Suprapubic skin (tissue), 4 donors: ENCODE measurements around the gene LRRC45. TPM values are rescaled to one million over a fixed set of nuclear protein-coding genes. Genes with fewer than 3 reads are reported as not detected.

Source experiments
- DNase-seq, 2 donors: peaks; one replicate each; pipeline ENCODE4 v3.0.0-alpha.2; 2019; ENCODE audit warnings: low spot score in 2 of 2
- H3K27ac ChIP-seq: fragments of 200-600 bp; sonication (generic); one replicate; pipeline ENCODE4 v1.5.1; 2019
- H3K27me3 ChIP-seq: fragments of 200-600 bp; sonication (generic); one replicate; pipeline ENCODE4 v1.5.1; 2019
- H3K36me3 ChIP-seq: fragments of 200-600 bp; sonication (generic); one replicate; pipeline ENCODE4 v1.5.1; 2019
- H3K4me1 ChIP-seq: fragments of 200-600 bp; sonication (generic); one replicate; pipeline ENCODE4 v1.5.1; 2019
- H3K4me3 ChIP-seq: fragments of 200-600 bp; sonication (generic); one replicate; pipeline ENCODE4 v1.5.1; 2019; ENCODE audit warnings: mild to moderate bottlenecking
- H3K9me3 ChIP-seq: fragments of 200-600 bp; sonication (generic); one replicate; pipeline ENCODE4 v1.5.1; 2019
- EP300 ChIP-seq: sonication (generic); formaldehyde crosslinking; IDR thresholded peaks from one replicate; pipeline ENCODE4 v1.6.1; 2017; ENCODE audit warnings: antibody characterized with exemption
- POLR2A ChIP-seq, 2 donors: fragments of 450-650 bp; IDR thresholded peaks; one replicate each; pipeline ENCODE4 v1.6.1; 2017; ENCODE audit warnings: antibody characterized with exemption in 2 of 2, mild to moderate bottlenecking in 2 of 2, moderate library complexity in 2 of 2
- POLR2AphosphoS5 ChIP-seq, 3 donors: sonication (generic); formaldehyde crosslinking; IDR thresholded peaks; one replicate each; pipeline ENCODE4 v1.6.1; 2017; ENCODE audit warnings: antibody characterized with exemption in 3 of 3
- WGBS: methylation state at CpG from one replicate; pipeline ENCODE4 v1.1.5; 2018; 5-methylcytosine and 5-hydroxymethylcytosine counted together
- total RNA-seq, 4 donors: library from RNA; depleted of rRNA; stranded (reverse); fragments of >200 nt; gene quantifications; one replicate each; pipeline ENCODE4 v1.1.0, GENCODE V29; 2016
- TF ChIP-seq, protein P1 (sequence below), 2 donors: fragments of 200-600 bp in 1 of 2; fragments of 450-650 bp in 1 of 2; sonication (generic) in 1 of 2; IDR thresholded peaks; one replicate each; pipeline ENCODE4 v1.5.1; 2016 to 2019; ENCODE audit warnings: antibody characterized with exemption in 2 of 2, mild to moderate bottlenecking in 1 of 2, moderate library complexity in 1 of 2

Gene LRRC45
- total RNA-seq, 4 donors from 2014 or later: 14.1 to 18.7 (median 15.4) TPM

DNA sequence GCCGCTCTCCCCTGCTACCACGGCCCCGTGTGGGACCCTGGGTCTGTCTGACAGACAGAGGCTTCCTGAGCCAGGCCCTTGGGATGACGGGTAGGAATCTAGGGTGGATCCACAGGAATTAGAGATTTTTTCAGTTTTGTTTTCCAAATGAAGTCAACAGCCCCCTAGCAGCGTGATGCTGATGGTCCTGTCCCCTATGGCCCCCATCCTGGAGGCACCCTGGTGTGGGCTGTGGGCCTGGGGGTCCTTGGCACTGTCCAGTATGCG lies 15.9 kb upstream of the LRRC45 start:
- no peak overlapping the region for H3K27ac ChIP-seq
- H3K27me3 ChIP-seq: no peaks in the 10 kb centered on the region
- no peak for DNase-seq
- H3K9me3 ChIP-seq: no peaks in the 10 kb centered on the region
- WGBS: no CpG with 5 or more reads among the region's 6 CpGs
- H3K36me3 ChIP-seq: peaks cover 16% of the 10 kb centered on the region
- H3K4me3 ChIP-seq: no peak overlapping the region
- TF ChIP-seq, protein P1, sequence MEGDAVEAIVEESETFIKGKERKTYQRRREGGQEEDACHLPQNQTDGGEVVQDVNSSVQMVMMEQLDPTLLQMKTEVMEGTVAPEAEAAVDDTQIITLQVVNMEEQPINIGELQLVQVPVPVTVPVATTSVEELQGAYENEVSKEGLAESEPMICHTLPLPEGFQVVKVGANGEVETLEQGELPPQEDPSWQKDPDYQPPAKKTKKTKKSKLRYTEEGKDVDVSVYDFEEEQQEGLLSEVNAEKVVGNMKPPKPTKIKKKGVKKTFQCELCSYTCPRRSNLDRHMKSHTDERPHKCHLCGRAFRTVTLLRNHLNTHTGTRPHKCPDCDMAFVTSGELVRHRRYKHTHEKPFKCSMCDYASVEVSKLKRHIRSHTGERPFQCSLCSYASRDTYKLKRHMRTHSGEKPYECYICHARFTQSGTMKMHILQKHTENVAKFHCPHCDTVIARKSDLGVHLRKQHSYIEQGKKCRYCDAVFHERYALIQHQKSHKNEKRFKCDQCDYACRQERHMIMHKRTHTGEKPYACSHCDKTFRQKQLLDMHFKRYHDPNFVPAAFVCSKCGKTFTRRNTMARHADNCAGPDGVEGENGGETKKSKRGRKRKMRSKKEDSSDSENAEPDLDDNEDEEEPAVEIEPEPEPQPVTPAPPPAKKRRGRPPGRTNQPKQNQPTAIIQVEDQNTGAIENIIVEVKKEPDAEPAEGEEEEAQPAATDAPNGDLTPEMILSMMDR (IDR thresholded peaks at IDR 0.05): no peak
- TF ChIP-seq POLR2A (IDR thresholded peaks at IDR 0.05): no peak
- no peak for TF ChIP-seq EP300
- TF ChIP-seq POLR2AphosphoS5 (IDR thresholded peaks at IDR 0.05): no peak
- H3K4me1 ChIP-seq: peaks cover 33% of the 10 kb centered on the region

DNA sequence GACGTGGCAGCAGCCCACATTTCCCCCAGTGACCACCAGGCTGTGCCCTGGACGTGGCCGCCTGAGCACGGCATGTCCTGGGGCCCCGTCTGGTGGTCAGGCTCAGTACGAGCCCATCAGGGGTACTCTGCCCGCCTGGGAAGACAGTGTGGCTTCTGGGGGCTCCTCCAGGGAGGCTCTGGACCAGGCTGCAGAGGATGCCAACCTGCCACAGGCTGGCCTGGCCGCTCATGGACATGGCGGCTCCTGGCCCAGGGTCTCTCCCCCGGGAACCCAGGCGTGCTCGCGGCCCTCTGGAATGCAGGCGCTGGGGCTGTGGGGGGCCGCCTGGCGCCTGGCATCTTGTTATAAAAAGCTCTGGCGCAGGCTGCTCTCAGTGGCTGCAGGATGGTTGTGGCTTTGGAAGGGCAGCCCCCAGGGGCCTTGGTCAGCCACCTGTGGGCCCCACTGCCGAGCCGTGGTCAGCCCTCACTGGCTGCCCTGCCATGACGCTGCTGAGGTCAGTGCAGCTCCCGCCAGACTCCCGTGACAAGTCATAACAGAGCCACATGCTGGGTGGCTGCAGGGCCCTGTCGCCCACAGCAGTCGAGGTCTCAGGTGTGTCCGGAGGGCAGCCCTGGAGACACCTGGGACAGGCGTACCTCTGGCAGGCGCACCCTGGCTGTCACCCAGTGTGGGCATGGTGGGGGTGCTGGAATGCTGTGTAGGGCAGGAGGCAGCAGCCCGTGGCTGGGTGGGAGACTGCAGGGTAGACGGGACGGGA lies 15.4 kb upstream of the LRRC45 start:
- no peaks in the 10 kb centered on the region for H3K27me3 ChIP-seq
- no peak for DNase-seq
- peaks cover 36% of the 10 kb centered on the region for H3K4me1 ChIP-seq
- peaks cover 19% of the 10 kb centered on the region for H3K36me3 ChIP-seq
- no peak overlapping the region for H3K27ac ChIP-seq
- H3K4me3 ChIP-seq: no peak overlapping the region
- TF ChIP-seq, protein P1 (IDR thresholded peaks at IDR 0.05): no peak
- TF ChIP-seq POLR2AphosphoS5 (IDR thresholded peaks at IDR 0.05) (no peak), EP300 (no peak), POLR2A (IDR thresholded peaks at IDR 0.05) (no peak)
- WGBS: 100% methylated on average over 5 of the region's 30 CpGs
- no peaks in the 10 kb centered on the region for H3K9me3 ChIP-seq

DNA sequence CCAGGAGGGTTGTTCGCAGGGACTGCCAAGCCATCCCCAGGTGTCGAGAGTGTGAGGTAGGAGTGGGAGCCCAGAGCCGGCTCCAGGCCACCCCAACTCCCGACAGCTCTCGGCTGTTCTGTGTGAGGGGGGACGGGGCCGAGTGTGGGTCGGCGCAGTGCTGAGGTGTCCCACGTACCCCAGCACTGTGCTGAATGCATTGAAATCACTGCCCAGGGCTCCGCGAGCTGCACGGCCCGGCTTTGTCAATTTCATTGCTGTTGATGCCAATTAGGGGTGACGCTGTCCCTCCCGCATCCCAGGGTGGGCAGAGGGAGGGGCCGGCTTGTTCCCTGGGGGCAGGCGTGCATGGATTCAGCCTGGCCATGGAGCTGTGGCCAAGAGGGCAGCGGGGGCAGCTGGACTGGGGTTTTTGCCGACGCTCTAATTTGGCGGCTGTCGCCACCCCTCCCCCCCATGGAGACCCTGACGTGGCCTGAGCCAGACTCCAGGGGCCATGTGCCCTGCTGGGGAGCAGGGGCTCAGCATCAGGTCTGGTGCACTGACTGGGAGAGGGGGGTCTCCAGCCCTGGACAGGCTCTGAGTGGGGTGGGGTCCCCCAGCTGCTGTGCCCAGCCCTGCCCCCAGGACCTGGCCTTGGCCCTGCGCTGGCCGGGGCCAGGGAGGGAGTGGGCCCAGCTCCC lies 14.7 kb upstream of the LRRC45 start:
- peaks cover 19% of the 10 kb centered on the region for H3K36me3 ChIP-seq
- H3K4me1 ChIP-seq: peaks cover 36% of the 10 kb centered on the region
- TF ChIP-seq, protein P1 (IDR thresholded peaks at IDR 0.05): no peak
- TF ChIP-seq POLR2A (IDR thresholded peaks at IDR 0.05) (no peak), EP300 (no peak), POLR2AphosphoS5 (IDR thresholded peaks at IDR 0.05) (no peak)
- H3K4me3 ChIP-seq: no peak overlapping the region
- no peaks in the 10 kb centered on the region for H3K27me3 ChIP-seq
- no peaks in the 10 kb centered on the region for H3K9me3 ChIP-seq
- no peak for DNase-seq
- WGBS: 86% methylated on average over 12 of the region's 26 CpGs
- no peak overlapping the region for H3K27ac ChIP-seq

DNA sequence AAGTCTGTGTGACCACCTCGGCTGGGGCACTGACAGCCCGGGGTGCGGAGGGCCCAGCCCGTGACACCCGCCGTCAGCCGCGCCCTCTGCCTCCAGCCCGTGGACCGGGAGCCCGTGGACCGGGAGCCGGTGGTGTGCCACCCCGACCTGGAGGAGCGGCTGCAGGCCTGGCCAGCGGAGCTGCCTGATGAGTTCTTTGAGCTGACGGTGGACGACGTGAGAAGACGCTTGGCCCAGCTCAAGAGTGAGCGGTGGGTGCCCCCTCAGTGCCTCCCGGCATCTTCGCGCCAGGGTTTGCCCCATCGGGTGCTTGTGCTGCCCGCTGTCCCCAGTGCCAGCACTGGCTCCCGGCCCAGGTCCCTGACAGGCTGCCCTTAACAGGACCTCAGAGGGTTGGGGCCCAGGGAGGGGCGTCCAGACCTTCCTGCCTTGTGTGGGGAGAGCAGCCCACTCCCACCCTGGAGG lies 14.1 kb upstream of the LRRC45 start:
- no peak overlapping the region for H3K27ac ChIP-seq
- DNase-seq: no peak
- TF ChIP-seq EP300: no peak
- TF ChIP-seq POLR2AphosphoS5 (IDR thresholded peaks at IDR 0.05): no peak
- TF ChIP-seq POLR2A (IDR thresholded peaks at IDR 0.05): no peak
- TF ChIP-seq, protein P1 (IDR thresholded peaks at IDR 0.05): no peak

DNA sequence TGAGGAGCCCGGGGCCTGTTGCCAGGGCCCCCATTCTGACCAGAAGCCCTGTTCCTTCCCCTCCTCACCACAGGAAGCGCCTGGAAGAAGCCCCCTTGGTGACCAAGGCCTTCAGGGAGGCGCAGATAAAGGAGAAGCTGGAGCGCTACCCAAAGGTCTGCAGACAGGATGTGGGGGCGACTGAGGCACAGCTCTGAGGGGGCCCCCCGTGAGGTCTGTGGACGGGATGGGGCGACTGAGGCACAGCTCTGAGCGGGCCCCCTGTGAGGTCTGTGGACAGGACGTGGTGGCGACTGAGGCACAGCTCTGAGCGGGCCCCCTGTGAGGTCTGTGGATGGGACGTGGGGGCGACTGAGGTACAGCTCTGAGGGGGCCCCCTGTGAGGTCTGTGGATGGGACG lies 13.7 kb upstream of the LRRC45 start:
- H3K27ac ChIP-seq: no peak overlapping the region
- H3K4me1 ChIP-seq: peaks cover 36% of the 10 kb centered on the region
- no peaks in the 10 kb centered on the region for H3K27me3 ChIP-seq
- no peaks in the 10 kb centered on the region for H3K9me3 ChIP-seq
- TF ChIP-seq, protein P1 (IDR thresholded peaks at IDR 0.05): no peak
- TF ChIP-seq POLR2AphosphoS5 (IDR thresholded peaks at IDR 0.05) (no peak), EP300 (no peak), POLR2A (IDR thresholded peaks at IDR 0.05) (no peak)
- peaks cover 19% of the 10 kb centered on the region for H3K36me3 ChIP-seq
- no peak for DNase-seq
- 86% methylated on average over 12 of the region's 15 CpGs for WGBS
- no peak overlapping the region for H3K4me3 ChIP-seq

More for the DNA sequence above, 14.1 kb upstream of the LRRC45 start:
- Histone ChIP-seq H3K27me3 (no peaks in the 10 kb centered on the region), H3K36me3 (peaks cover 19% of the 10 kb centered on the region), H3K4me3 (no peak overlapping the region), H3K9me3 (no peaks in the 10 kb centered on the region), H3K4me1 (peaks cover 36% of the 10 kb centered on the region)
- 100% methylated on average over 2 of the region's 28 CpGs for WGBS
